HG02642 (cell line): Measurements from ENCODE around the gene PELI3.
"Not testable (repeated sequence)": the region's sequence is repeated elsewhere in the genome, so short reads cannot be mapped to it uniquely, and the experiment has no call there.

Experiments
- ATAC-seq: cut with Tn5 transposase; IDR thresholded peaks from one replicate; pipeline ENCODE4 v1.9.1; 2021; ENCODE audit warnings: mild to moderate bottlenecking; ENCODE audit not compliant: unreplicated experiment, poor library complexity

Gene PELI3

GRCh38 chr11:66440940-66441282, 25.8 kb upstream of the PELI3 start:
- ATAC-seq: not testable (repeated sequence)

GRCh38 chr11:66443602-66444001, 23.1 kb upstream of the PELI3 start:
- no peak for ATAC-seq

- ATAC-seq: no peak
Observed at GRCh38 chr11:66447012-66447411, 19.7 kb upstream of the PELI3 start.

GRCh38 chr11:66448523-66448922, 18.2 kb upstream of the PELI3 start:
- no peak for ATAC-seq

GRCh38 chr11:66450560-66450959, 16.1 kb upstream of the PELI3 start:
- ATAC-seq: no peak

- no peak for ATAC-seq
Observed at GRCh38 chr11:66451663-66452062, 15.0 kb upstream of the PELI3 start.

GRCh38 chr11:66454247-66454646, 12.5 kb upstream of the PELI3 start:
- ATAC-seq: no peak

GRCh38 chr11:66454828-66455227, 11.9 kb upstream of the PELI3 start:
- no peak for ATAC-seq

- no peak for ATAC-seq
Observed at GRCh38 chr11:66457826-66458225, 8.9 kb upstream of the PELI3 start.

GRCh38 chr11:66459138-66459778, 7.4 kb upstream of the PELI3 start:
- no peak for ATAC-seq

GRCh38 chr11:66462010-66462409, 4.7 kb upstream of the PELI3 start:
- no peak for ATAC-seq

GRCh38 chr11:66462911-66463310, 3.8 kb upstream of the PELI3 start:
- ATAC-seq: no peak

GRCh38 chr11:66464116-66464515, 2.6 kb upstream of the PELI3 start:
- not testable (repeated sequence) for ATAC-seq

GRCh38 chr11:66464916-66465315, 1.8 kb upstream of the PELI3 start:
- ATAC-seq: no peak

GRCh38 chr11:66465373-66466224, 1.1 kb upstream of the PELI3 start:
- no peak for ATAC-seq

GRCh38 chr11:66467034-66467659, 442 bp downstream of the PELI3 start:
- peak; percentile 41 for ATAC-seq

GRCh38 chr11:66467756-66468155, 1.1 kb downstream of the PELI3 start:
- no peak for ATAC-seq

- ATAC-seq: no peak
Observed at GRCh38 chr11:66468691-66469090, 2.0 kb downstream of the PELI3 start.

GRCh38 chr11:66469441-66469840, 2.7 kb downstream of the PELI3 start:
- no peak for ATAC-seq

GRCh38 chr11:66470015-66470414, 3.3 kb downstream of the PELI3 start:
- ATAC-seq: no peak

GRCh38 chr11:66471142-66471541, 4.4 kb downstream of the PELI3 start:
- ATAC-seq: no peak
